ENCODE data around the gene SYNCRIP. TPM values are rescaled to one million over a fixed set of nuclear protein-coding genes. Genes with fewer than 3 reads are reported as not detected.

Gene SYNCRIP
- total RNA-seq, 3 donors from 2014 or later: 55.8 to 127 (median 92.7) TPM

GRCh38 chr6:85628353-85628752, 14.3 kb downstream of the SYNCRIP start:
- intact Hi-C loops (cut with DNase I, micrococcal nuclease): no loop called here
- Histone ChIP-seq H3K4me1 (ENCODE audit: low read depth) (no peaks in the 10 kb centered on the region), H3K9me3 (no peaks in the 10 kb centered on the region), H3K4me3 (no peak overlapping the region), H3K36me3 (ENCODE audit: low read depth) (no peaks in the 10 kb centered on the region)
- ATAC-seq: no peak
- DNase-seq: no peak
- TF ChIP-seq CTCF (IDR thresholded peaks at IDR 0.05): no peak

GRCh38 chr6:85620308-85620707, 22.4 kb downstream of the SYNCRIP start:
- Histone ChIP-seq H3K4me3 (no peak overlapping the region), H3K36me3 (ENCODE audit: low read depth) (peaks cover 3% of the 10 kb centered on the region), H3K9me3 (no peaks in the 10 kb centered on the region), H3K4me1 (ENCODE audit: low read depth) (no peaks in the 10 kb centered on the region)
- TF ChIP-seq CTCF (IDR thresholded peaks at IDR 0.05): no peak
- DNase-seq (no peak), ATAC-seq (no peak)
- intact Hi-C loops (cut with DNase I, micrococcal nuclease): no loop called here

- no peak for TF ChIP-seq CTCF (IDR thresholded peaks at IDR 0.05)
- Histone ChIP-seq H3K4me1 (ENCODE audit: low read depth) (no peaks in the 10 kb centered on the region), H3K4me3 (no peak overlapping the region), H3K9me3 (no peaks in the 10 kb centered on the region), H3K36me3 (ENCODE audit: low read depth) (peaks cover 3% of the 10 kb centered on the region)
- ATAC-seq (no peak), DNase-seq (peak in 1 of 3 donors; percentile 24)
- intact Hi-C loops (cut with DNase I, micrococcal nuclease): no loop called here
Measured at GRCh38 chr6:85614780-85615179, 27.9 kb downstream of the SYNCRIP start.

GRCh38 chr6:85612690-85613474, 29.8 kb downstream of the SYNCRIP start:
- no peaks in the 10 kb centered on the region for H3K9me3 ChIP-seq
- peaks cover 3% of the 10 kb centered on the region for H3K36me3 ChIP-seq (ENCODE audit: low read depth)
- DNase-seq: no peak
- no peaks in the 10 kb centered on the region for H3K4me1 ChIP-seq (ENCODE audit: low read depth)
- no peak overlapping the region for H3K4me3 ChIP-seq
- intact Hi-C loops (cut with DNase I, micrococcal nuclease): no loop called here
- no peak for ATAC-seq
- no peak for TF ChIP-seq CTCF (IDR thresholded peaks at IDR 0.05)

GRCh38 chr6:85610182-85610895, 32.3 kb downstream of the SYNCRIP start:
- ATAC-seq (no peak), DNase-seq (no peak)
- TF ChIP-seq CTCF (IDR thresholded peaks at IDR 0.05): no peak
- H3K4me3 ChIP-seq: no peak overlapping the region
- intact Hi-C loops (cut with DNase I, micrococcal nuclease): no loop called here
- H3K4me1 ChIP-seq (ENCODE audit: low read depth): no peaks in the 10 kb centered on the region
- no peaks in the 10 kb centered on the region for H3K9me3 ChIP-seq
- H3K36me3 ChIP-seq (ENCODE audit: low read depth): no peaks in the 10 kb centered on the region
